GM23338 (cell line): ENCODE data around the gene MGAT5. TPM values are rescaled to one million over a fixed set of nuclear protein-coding genes. Genes with fewer than 3 reads are reported as not detected.

Source experiments
- ATAC-seq: fragments of 200-7000 bp; cut with Tn5 transposase; 3 replicates; pipeline ENCODE4 v1.9.1; 2020
- DNase-seq: peaks from one replicate; pipeline ENCODE4 v3.0.0-alpha.2; 2015; ENCODE audit warnings: low spot score
- H2AFZ ChIP-seq: fragments of 200-600 bp; sonication (generic); 2 replicates; pipeline ENCODE4 v1.8.0; 2016; ENCODE audit warnings: antibody characterized with exemption, mild to moderate bottlenecking, moderate library complexity
- H3F3A ChIP-seq: fragments of 200-600 bp; sonication (generic); replicated peaks from 2 replicates; pipeline ENCODE4 v1.8.0; 2017; ENCODE audit warnings: antibody characterized with exemption, mixed run types, low read depth
- H3K27ac ChIP-seq: fragments of 200-600 bp; sonication (generic); 2 replicates; pipeline ENCODE4 v1.6.1; 2016; ENCODE audit warnings: low read depth
- H3K27me3 ChIP-seq: fragments of 200-600 bp; sonication (generic); 2 replicates; pipeline ENCODE4 v1.8.0; 2016; ENCODE audit warnings: mild to moderate bottlenecking, mixed run types, moderate library complexity; ENCODE audit not compliant: insufficient read depth
- H3K36me3 ChIP-seq: fragments of 200-600 bp; sonication (generic); 2 replicates; pipeline ENCODE4 v1.8.0; 2016; ENCODE audit warnings: mild to moderate bottlenecking; ENCODE audit not compliant: insufficient read depth
- H3K4me1 ChIP-seq: fragments of 200-600 bp; sonication (generic); 2 replicates; pipeline ENCODE4 v1.8.0; 2016; ENCODE audit warnings: mild to moderate bottlenecking, moderate library complexity; ENCODE audit not compliant: insufficient read depth
- H3K4me2 ChIP-seq: fragments of 200-600 bp; sonication (generic); 2 replicates; pipeline ENCODE4 v1.7.1; 2017; ENCODE audit warnings: mixed run types
- H3K4me3 ChIP-seq: fragments of 200-600 bp; sonication (generic); 2 replicates; pipeline ENCODE4 v1.6.1; 2016; ENCODE audit warnings: mixed run types
- H3K79me2 ChIP-seq: fragments of 200-600 bp; sonication (generic); replicated peaks from 2 replicates; pipeline ENCODE4 v1.8.0; 2017; ENCODE audit warnings: mild to moderate bottlenecking; ENCODE audit not compliant: insufficient read depth
- H3K9me2 ChIP-seq: fragments of 200-600 bp; sonication (generic); 2 replicates; pipeline ENCODE4 v1.8.0; 2017; ENCODE audit not compliant: insufficient read depth
- H4K20me1 ChIP-seq: fragments of 200-600 bp; sonication (generic); replicated peaks from 2 replicates; pipeline ENCODE4 v1.8.0; 2017; ENCODE audit warnings: mild to moderate bottlenecking; ENCODE audit not compliant: insufficient read depth
- H3K27ac Mint-ChIP-seq: 2 replicates; pipeline ENCODE4 v1.8.0; 2020; ENCODE audit warnings: inconsistent platforms, mild to moderate bottlenecking, moderate library complexity, mixed read lengths
- H3K27me3 Mint-ChIP-seq: 3 replicates; pipeline ENCODE4 v1.8.0; 2022; ENCODE audit warnings: low read depth, mild to moderate bottlenecking, moderate library complexity, mixed read lengths, inconsistent platforms; ENCODE audit not compliant: insufficient read depth, poor library complexity
- H3K36me3 Mint-ChIP-seq: 3 replicates; pipeline ENCODE4 v1.8.0; 2021; ENCODE audit warnings: low read depth, mild to moderate bottlenecking, inconsistent platforms, moderate library complexity, mixed read lengths
- H3K4me1 Mint-ChIP-seq: 3 replicates; pipeline ENCODE4 v1.8.0; 2020; ENCODE audit warnings: mild to moderate bottlenecking, inconsistent platforms, mixed read lengths
- H3K4me3 Mint-ChIP-seq: 3 replicates; pipeline ENCODE4 v1.8.0; 2021; ENCODE audit warnings: moderate library complexity, mild to moderate bottlenecking, inconsistent platforms, mixed read lengths
- H3K9me3 Mint-ChIP-seq: 3 replicates; pipeline ENCODE4 v1.8.0; 2020; ENCODE audit warnings: moderate library complexity, mild to moderate bottlenecking, inconsistent platforms, mixed read lengths
- CREB1 ChIP-seq: fragments of 250-450 bp; sonication (Bioruptor Pico); IDR thresholded peaks from 2 replicates; pipeline ENCODE4 v1.5.0; 2020; ENCODE audit warnings: low read depth, mild to moderate bottlenecking, moderate library complexity
- CTCF ChIP-seq, 2 experiments: fragments of 200-600 bp in 1 of 2; sonication (generic) in 1 of 2; conservative IDR thresholded peaks; 2 replicates each; pipeline versions ENCODE4 v1.5.1 to v1.6.1; 2016 to 2017; ENCODE audit warnings: antibody characterized with exemption in 2 of 2, low read depth in 2 of 2, mild to moderate bottlenecking in 2 of 2, moderate library complexity in 1 of 2
- ETS1 ChIP-seq: IDR thresholded peaks from 2 replicates; pipeline ENCODE4 v1.6.1; 2016; ENCODE audit warnings: antibody characterized with exemption
- EZH2 ChIP-seq: fragments of 200-600 bp; sonication (generic); IDR thresholded peaks from one replicate; pipeline ENCODE4 v1.8.0; 2017; ENCODE audit warnings: antibody characterized with exemption, mild to moderate bottlenecking, low read depth; ENCODE audit not compliant: unreplicated experiment
- EZH2phosphoT487 ChIP-seq: fragments of 200-600 bp; sonication (generic); IDR thresholded peaks from one replicate; pipeline ENCODE4 v1.8.1; 2018; ENCODE audit warnings: antibody characterized with exemption; ENCODE audit not compliant: unreplicated experiment
- JUNB ChIP-seq: IDR thresholded peaks from one replicate; pipeline ENCODE4 v1.6.1; 2016; ENCODE audit warnings: antibody characterized with exemption; ENCODE audit not compliant: unreplicated experiment
- NANOG ChIP-seq: IDR thresholded peaks from 2 replicates; pipeline ENCODE4 v1.6.1; 2016; ENCODE audit warnings: antibody characterized with exemption, borderline replicate concordance
- POLR2AphosphoS5 ChIP-seq: IDR thresholded peaks from 2 replicates; pipeline ENCODE4 v1.6.1; 2016; ENCODE audit warnings: antibody characterized with exemption, low read depth
- STAT1 ChIP-seq: IDR thresholded peaks from one replicate; pipeline ENCODE4 v1.6.1; 2016; ENCODE audit warnings: antibody characterized with exemption; ENCODE audit not compliant: unreplicated experiment
- ZNF114 ChIP-seq: fragments of 250-450 bp; sonication (Bioruptor Pico); IDR thresholded peaks from 2 replicates; pipeline ENCODE4 v1.5.0; 2020; ENCODE audit warnings: mild to moderate bottlenecking, moderate library complexity
- ZNF331 ChIP-seq: fragments of 250-450 bp; sonication (Bioruptor Pico); IDR thresholded peaks from 2 replicates; pipeline ENCODE4 v1.5.0; 2020; ENCODE audit warnings: low read depth, mild to moderate bottlenecking, moderate library complexity
- polyA plus RNA-seq: library from polyadenylated mRNA; unstranded; fragments of >200 nt; fragmentation: Nextera tagmentation; extraction: Ambion mirVana; gene quantifications from 2 replicates; pipeline ENCODE4 v1.2.1, GENCODE V29; 2016
- total RNA-seq: library from RNA; depleted of rRNA; stranded (reverse); fragments of >200 nt; shearing (Covaris generic); gene quantifications from 2 replicates; pipeline ENCODE4 v1.2.3, GENCODE V29; 2014
- TF ChIP-seq, protein P1 (sequence below): fragments of 250-450 bp; sonication (Bioruptor Pico); IDR thresholded peaks from 2 replicates; pipeline ENCODE4 v1.5.0; 2020; ENCODE audit warnings: mild to moderate bottlenecking, moderate library complexity
- TF ChIP-seq, protein P2 (sequence below): IDR thresholded peaks from one replicate; pipeline ENCODE4 v1.6.1; 2018; ENCODE audit warnings: antibody characterized with exemption; ENCODE audit not compliant: unreplicated experiment

MGAT5 gene
- total and polyA plus RNA-seq, 2 experiments from 2014 or later: 4.6 to 27.6 TPM

DNA sequence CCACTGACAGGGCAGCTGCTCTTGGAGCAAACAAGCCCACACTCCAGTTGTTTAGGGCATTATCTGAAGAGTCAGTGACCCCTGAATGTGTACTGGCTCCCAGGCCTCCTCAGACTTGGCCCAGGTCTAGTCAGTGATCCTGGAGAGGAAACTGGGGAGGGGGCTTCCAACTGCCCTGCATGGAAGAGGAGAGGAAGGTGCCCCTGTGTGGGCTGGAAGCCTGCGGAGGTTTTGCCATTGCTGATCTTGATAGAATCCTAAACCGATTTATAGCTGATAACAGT lies 197.4 kb downstream of the MGAT5 start:
- DNase-seq (no peak), ATAC-seq (peak; percentile 7; the same call in 1 of the 3 replicates)
- Histone ChIP-seq H3K79me2 (no peaks in the 10 kb centered on the region), H3F3A (no peaks in the 10 kb centered on the region), H3K9me2 (no peaks in the 10 kb centered on the region), H3K4me2 (no peak overlapping the region), H3K4me1 (peaks cover 8% of the 10 kb centered on the region; the same call in 1 of the 2 replicates), H3K27ac (no peak overlapping the region), H2AFZ (no peak overlapping the region), H3K27me3 (no peaks in the 10 kb centered on the region), H3K4me3 (no peak overlapping the region), H4K20me1 (no peaks in the 10 kb centered on the region), H3K36me3 (no peaks in the 10 kb centered on the region)
- H3K9me3 Mint-ChIP-seq: no peaks in the 10 kb centered on the region; the same call in 2 of the 3 replicates
- no peak overlapping the region for H3K27ac Mint-ChIP-seq
- H3K4me1 Mint-ChIP-seq: peaks cover 11% of the 10 kb centered on the region; the same call in 2 of the 3 replicates
- H3K4me3 Mint-ChIP-seq: no peak overlapping the region
- H3K27me3 Mint-ChIP-seq: no peaks in the 10 kb centered on the region
- TF ChIP-seq ETS1: no peak
- TF ChIP-seq CTCF (conservative IDR thresholded peaks at IDR 0.05; ENCODE audit: low read depth in 2 of 2): no peak
- no peak for TF ChIP-seq EZH2
- no peak for TF ChIP-seq ZNF331
- TF ChIP-seq, protein P1, sequence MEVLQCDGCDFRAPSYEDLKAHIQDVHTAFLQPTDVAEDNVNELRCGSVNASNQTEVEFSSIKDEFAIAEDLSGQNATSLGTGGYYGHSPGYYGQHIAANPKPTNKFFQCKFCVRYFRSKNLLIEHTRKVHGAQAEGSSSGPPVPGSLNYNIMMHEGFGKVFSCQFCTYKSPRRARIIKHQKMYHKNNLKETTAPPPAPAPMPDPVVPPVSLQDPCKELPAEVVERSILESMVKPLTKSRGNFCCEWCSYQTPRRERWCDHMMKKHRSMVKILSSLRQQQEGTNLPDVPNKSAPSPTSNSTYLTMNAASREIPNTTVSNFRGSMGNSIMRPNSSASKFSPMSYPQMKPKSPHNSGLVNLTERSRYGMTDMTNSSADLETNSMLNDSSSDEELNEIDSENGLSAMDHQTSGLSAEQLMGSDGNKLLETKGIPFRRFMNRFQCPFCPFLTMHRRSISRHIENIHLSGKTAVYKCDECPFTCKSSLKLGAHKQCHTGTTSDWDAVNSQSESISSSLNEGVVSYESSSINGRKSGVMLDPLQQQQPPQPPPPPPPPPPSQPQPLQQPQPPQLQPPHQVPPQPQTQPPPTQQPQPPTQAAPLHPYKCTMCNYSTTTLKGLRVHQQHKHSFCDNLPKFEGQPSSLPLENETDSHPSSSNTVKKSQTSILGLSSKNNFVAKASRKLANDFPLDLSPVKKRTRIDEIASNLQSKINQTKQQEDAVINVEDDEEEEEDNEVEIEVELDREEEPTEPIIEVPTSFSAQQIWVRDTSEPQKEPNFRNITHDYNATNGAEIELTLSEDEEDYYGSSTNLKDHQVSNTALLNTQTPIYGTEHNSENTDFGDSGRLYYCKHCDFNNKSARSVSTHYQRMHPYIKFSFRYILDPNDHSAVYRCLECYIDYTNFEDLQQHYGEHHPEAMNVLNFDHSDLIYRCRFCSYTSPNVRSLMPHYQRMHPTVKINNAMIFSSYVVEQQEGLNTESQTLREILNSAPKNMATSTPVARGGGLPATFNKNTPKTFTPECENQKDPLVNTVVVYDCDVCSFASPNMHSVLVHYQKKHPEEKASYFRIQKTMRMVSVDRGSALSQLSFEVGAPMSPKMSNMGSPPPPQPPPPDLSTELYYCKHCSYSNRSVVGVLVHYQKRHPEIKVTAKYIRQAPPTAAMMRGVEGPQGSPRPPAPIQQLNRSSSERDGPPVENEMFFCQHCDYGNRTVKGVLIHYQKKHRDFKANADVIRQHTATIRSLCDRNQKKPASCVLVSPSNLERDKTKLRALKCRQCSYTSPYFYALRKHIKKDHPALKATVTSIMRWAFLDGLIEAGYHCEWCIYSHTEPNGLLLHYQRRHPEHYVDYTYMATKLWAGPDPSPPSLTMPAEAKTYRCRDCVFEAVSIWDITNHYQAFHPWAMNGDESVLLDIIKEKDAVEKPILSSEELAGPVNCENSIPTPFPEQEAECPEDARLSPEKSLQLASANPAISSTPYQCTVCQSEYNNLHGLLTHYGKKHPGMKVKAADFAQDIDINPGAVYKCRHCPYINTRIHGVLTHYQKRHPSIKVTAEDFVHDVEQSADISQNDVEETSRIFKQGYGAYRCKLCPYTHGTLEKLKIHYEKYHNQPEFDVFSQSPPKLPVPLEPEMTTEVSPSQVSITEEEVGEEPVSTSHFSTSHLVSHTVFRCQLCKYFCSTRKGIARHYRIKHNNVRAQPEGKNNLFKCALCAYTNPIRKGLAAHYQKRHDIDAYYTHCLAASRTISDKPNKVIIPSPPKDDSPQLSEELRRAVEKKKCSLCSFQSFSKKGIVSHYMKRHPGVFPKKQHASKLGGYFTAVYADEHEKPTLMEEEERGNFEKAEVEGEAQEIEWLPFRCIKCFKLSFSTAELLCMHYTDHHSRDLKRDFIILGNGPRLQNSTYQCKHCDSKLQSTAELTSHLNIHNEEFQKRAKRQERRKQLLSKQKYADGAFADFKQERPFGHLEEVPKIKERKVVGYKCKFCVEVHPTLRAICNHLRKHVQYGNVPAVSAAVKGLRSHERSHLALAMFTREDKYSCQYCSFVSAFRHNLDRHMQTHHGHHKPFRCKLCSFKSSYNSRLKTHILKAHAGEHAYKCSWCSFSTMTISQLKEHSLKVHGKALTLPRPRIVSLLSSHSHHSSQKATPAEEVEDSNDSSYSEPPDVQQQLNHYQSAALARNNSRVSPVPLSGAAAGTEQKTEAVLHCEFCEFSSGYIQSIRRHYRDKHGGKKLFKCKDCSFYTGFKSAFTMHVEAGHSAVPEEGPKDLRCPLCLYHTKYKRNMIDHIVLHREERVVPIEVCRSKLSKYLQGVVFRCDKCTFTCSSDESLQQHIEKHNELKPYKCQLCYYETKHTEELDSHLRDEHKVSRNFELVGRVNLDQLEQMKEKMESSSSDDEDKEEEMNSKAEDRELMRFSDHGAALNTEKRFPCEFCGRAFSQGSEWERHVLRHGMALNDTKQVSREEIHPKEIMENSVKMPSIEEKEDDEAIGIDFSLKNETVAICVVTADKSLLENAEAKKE (CRISPR knock-in tag): no peak
- TF ChIP-seq NANOG: no peak
- no peak for TF ChIP-seq EZH2phosphoT487
- no peak for TF ChIP-seq POLR2AphosphoS5
- TF ChIP-seq, protein P2, sequence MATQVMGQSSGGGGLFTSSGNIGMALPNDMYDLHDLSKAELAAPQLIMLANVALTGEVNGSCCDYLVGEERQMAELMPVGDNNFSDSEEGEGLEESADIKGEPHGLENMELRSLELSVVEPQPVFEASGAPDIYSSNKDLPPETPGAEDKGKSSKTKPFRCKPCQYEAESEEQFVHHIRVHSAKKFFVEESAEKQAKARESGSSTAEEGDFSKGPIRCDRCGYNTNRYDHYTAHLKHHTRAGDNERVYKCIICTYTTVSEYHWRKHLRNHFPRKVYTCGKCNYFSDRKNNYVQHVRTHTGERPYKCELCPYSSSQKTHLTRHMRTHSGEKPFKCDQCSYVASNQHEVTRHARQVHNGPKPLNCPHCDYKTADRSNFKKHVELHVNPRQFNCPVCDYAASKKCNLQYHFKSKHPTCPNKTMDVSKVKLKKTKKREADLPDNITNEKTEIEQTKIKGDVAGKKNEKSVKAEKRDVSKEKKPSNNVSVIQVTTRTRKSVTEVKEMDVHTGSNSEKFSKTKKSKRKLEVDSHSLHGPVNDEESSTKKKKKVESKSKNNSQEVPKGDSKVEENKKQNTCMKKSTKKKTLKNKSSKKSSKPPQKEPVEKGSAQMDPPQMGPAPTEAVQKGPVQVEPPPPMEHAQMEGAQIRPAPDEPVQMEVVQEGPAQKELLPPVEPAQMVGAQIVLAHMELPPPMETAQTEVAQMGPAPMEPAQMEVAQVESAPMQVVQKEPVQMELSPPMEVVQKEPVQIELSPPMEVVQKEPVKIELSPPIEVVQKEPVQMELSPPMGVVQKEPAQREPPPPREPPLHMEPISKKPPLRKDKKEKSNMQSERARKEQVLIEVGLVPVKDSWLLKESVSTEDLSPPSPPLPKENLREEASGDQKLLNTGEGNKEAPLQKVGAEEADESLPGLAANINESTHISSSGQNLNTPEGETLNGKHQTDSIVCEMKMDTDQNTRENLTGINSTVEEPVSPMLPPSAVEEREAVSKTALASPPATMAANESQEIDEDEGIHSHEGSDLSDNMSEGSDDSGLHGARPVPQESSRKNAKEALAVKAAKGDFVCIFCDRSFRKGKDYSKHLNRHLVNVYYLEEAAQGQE: no peak
- TF ChIP-seq ZNF114 (CRISPR knock-in tag): no peak
- TF ChIP-seq CREB1 (CRISPR knock-in tag): no peak
- TF ChIP-seq JUNB: no peak
- TF ChIP-seq STAT1: no peak
- peaks cover 3% of the 10 kb centered on the region for H3K36me3 Mint-ChIP-seq
